GM19452 (cell line): ENCODE results near the gene TNFRSF1A.
"Not testable (repeated sequence)": the region's sequence is repeated elsewhere in the genome, so short reads cannot be mapped to it uniquely, and the experiment has no call there.

Experiments used
- ATAC-seq: cut with Tn5 transposase; IDR thresholded peaks from one replicate; pipeline ENCODE4 v1.9.1; 2021; ENCODE audit not compliant: unreplicated experiment

Gene TNFRSF1A

DNA sequence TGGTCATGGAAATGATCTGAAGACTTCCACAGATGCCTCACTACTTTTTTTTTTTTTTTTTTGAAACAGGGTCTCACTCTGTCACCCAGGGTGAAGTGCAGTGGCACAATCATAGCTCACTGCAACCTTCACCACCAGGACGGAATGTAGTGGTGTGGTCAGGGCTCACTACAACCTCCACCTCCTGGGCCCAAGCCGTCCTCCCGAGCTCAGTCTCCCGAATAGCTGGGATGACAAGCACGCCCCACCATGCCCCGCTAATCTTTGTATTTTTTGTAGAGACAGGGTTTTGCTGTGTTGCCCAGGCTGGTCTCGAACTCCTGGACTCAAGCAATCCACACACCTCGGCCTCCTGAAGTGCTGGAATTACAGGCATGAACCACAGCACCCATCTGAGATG is 3.3 kb downstream of the TNFRSF1A start:
- not testable (repeated sequence) for ATAC-seq

DNA sequence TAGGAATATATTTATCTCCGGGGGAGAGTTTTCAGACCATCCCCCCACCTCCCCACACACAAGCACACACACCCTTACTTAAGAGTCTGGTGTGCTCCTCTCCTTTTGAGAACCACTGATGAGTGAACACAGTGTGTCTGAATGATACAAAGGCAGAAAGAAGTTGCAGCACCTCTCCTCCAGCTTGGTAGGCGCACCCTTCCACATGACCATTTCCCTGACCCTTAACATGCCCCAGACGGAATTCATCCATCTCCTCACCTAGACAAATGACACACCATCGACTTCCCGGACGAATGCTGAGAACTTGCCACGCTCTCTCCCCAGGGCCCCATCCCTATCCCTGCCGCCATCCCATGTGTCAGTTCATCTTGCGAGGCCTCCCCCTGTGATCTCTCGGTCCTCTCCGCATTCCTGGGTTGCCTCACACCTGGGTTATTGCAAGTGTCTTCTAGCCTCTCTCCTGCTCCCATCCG is 3.9 kb downstream of the TNFRSF1A start:
- ATAC-seq: no peak

DNA sequence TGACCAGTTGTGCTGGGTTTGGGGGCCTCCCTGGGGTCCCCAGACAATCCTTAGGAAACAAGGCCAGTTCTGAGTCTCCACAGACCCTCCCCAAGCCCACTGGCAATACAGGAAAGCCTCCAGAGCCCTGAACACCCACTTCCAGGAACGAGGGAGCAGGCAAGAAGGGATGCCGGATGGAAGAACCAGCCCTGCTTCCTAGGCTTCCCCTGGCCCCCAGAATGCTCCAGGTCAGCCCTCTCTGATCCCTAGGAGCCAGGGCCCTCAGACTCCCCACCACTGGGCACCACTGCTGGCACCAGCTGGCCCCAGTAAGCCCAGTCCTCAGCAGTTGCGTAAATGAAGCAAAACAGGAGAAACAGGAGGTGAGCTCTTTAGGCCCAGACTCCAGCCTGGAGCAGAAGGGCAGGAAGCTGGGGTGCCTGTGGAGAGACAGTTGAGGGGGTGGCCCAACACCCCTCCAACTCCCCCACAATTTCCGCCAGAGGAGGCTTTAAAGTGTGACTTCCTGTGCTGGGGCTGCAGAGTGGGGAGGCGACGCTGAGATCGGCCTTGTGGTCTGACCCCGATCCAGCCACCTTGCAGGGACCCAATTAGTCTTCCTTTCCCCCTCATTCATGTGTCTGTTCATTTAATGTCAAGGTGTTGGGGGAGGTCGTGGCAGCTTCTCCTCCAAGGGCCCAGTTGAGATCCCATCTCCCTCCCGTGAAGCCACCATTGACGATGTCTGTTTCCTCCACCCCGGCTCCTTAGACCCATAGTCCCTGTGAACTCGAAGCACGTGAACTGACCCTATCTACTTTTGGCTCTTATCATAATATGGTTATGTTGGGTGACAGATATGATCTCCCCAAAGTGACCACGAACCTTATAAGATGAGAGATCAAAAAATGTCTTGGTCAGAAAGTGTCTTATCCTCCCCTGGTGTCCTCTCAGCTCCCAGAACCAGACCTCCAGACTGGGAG is 4.7 kb downstream of the TNFRSF1A start:
- ATAC-seq: no peak

DNA sequence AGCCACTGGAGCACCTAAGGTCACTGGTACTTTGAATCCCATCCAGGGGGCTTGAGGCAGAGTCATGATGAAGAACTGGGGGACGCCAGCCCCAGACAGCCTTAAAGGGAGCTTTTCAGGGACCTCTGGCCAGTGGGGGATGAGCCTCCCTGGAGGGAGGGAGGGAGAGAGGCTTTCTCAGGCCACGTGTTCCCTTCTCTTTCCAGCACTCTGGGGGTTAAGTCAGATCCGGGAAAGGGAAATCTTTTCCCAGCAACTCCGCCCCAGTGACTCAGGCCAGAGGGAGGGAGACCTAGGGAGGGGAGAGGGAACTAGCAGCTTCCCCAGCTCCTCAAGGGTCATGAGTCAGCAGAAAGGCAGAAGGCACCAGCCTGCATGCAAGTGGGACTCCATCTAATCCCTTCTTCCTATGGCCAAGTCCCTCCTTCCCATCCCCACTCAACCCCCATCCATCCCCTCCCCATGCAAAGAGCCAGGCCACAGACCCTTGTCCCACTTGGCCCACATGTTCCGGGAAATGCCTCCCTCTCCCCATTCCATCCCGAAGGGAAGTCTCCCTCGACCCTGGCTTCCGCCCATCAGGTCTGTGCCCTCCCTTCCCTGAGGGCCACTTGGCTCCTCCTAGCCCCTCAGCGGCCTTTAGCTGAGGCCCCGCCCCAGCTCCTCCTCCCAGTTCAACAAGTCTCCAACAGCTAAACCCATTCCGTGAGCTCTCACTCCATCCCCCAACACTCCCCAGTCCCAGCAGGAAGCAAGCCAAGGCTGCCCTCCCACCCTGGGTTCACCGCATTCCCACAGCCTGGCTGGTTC is 5.6 kb downstream of the TNFRSF1A start:
- peak; percentile 14 for ATAC-seq

DNA sequence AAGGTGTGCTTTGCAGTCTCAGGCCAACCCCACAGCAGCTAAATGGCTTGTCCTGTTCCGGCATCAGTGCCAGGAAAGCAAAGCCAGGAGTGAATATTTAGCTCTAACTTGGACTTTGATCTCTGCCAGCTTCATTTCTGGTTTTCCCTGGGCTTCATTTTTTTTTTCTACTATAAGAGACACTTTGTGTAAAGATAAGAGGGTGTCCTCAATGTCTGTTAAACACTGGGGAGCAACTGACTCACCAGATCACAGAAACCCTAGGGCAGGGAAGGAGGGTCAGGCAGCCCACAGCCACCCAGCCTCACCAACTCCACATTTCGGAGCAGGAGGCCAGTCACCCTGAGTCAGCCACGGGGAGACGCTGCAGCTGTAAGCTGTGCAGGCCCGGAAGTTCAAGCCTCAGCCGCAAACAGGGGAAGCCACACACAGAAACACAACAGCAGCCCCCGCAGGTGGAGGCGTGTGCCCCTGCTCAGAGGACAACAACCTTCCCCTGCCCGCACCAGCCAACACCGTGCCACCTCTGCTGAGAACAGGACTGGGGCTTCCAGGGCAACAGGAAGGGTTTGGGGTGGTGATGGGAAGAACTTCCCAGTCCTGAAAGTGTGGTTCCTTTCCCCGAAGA is 6.3 kb downstream of the TNFRSF1A start:
- ATAC-seq: peak; percentile 69

DNA sequence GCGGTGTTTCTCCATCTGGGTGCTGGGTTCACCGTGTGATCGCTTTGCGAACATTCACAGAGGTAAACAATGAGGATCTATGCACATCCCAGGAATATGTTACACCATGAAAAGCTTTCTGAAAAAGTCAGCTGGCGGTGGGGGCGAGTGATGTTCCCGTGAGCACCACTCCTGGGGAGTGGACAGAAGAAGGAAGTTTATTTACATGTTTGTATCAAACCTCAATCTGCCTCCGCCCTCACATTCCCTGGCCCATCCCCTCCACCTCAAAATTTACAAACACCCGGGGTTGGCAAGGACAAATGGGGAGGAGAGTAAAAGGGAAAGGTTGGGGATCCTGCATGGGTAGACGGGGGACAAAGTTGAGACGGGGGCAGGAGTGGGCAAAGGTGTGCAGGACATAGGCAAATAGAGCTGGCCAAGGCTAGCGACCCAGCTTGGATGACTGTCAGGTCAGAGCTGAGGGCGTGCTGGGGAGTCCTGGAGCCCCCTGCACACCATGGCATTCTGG is 6.9 kb downstream of the TNFRSF1A start:
- no peak for ATAC-seq

DNA sequence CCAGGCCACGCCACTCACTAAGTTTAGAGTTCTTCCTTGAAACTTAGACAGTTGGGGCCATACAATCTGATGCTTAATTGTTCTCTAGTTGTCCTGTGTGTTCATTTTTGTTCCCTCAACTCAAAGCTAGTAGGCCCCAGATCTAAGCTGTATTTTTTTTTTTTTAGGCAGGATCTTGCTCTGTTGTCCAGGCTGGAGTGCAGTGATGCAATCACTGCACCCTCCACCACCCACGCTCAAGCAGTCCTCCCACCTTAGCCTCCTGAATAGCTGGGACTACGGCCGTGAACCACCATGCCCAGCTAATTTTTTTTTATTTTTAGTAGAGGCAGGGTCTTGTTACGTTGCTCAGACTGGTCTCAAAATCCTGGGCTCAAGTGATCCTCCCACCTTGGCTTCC is 7.5 kb downstream of the TNFRSF1A start:
- ATAC-seq: no peak

DNA sequence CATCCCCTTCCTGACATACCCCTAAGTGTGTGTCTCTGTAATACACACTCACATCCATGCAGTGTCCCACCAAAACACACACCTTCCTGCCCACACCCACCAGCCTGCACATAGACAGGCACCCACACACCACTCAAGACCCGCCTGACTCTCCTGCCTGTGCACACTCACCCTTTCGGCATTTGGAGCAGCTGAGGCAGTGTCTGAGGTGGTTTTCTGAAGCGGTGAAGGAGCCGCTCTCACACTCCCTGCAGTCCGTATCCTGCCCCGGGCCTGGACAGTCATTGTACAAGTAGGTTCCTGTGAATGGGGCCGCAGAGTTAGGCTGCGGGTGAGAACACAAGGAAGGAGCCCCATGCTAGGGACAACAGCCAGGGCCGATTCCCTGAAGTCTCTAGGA is 8.3 kb downstream of the TNFRSF1A start:
- ATAC-seq: no peak

DNA sequence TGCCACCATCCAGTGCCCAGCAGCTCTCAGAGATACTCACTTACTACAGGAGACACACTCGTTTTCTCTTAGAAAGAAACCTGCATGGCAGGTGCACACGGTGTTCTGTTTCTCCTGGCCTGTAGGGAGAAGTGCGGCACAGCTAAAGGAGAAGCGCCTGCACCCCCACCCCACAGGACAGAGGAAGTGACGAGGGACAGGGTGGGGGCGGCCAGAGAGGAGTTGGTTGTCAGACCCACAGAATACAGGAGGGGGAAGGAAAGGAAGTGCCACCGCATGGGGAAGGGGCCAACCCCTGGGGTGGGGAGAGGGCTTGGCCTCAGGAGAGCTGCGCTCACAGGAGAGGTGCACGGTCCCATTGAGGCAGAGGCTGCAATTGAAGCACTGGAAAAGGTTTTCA is 8.8 kb downstream of the TNFRSF1A start:
- ATAC-seq: no peak

DNA sequence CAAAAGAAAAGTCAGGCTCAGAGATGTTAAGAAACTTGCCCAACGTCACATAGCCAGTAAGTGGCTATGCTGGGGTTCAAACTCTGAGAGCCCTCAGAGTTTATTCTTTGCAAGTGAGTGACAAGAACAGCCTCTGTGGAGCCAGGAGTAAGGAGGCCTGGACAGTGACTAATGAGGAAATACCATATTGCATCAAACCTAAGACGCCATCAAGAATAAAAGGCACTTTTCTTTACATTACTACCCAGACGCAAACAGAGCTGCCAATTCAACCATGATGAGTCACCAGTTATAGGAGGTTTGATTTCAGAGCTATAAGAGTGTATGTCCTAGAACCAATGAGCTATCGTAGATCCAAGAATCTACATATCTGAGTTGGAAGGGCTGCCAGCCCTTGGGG is 9.4 kb downstream of the TNFRSF1A start:
- no peak for ATAC-seq

DNA sequence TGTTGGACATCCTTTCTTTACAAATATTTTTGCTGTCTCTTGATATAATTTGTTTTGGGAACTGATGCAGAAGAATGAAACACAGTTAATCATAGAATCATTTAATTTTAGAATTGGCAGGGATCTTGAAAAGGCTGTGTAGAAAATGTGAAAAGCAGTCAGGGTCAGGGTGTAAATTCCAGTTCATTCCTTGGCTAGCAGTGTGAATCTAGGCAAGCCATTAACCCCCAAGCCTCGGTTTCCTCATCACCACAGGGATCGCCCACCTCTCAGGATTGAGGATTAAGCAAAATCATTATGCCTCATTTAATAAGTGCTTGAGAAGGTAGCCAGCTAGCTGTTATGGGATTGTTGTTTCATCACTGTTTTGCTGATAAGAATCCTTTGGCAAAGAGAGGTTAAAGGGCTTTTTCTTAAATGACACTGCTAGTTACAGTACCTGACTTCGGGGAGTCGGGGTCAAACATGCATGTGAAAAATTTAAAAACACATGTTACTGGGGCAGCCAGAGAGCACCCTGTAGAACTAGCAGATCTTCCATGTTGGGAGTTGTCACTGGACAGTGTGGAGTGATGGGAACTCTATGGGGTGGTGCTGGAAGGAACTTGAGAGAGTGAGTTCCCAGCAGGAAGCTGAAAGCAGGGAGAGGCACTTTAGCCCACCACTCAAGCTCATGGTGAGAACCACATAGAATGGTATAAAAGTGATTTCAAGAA is 10.7 kb downstream of the TNFRSF1A start:
- no peak for ATAC-seq

DNA sequence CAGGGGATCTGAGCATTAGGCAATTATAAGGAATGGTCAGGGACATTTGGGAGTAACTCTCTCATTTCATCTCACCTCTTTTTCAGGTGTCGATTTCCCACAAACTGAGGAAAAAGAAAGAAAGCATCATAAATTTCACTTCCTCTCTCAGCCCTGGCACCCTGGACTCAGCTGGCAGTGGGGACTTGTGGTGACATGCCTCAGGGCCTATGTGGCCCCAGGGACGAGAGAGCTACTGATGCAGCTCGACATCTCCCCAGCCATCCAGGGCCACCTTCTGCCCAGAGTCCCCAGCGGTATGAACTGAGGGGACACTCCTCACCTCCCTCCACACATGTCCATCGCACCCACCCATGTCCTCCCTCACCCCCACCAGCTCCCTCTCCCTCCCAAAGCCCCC is 11.7 kb downstream of the TNFRSF1A start:
- ATAC-seq: peak; percentile 74

DNA sequence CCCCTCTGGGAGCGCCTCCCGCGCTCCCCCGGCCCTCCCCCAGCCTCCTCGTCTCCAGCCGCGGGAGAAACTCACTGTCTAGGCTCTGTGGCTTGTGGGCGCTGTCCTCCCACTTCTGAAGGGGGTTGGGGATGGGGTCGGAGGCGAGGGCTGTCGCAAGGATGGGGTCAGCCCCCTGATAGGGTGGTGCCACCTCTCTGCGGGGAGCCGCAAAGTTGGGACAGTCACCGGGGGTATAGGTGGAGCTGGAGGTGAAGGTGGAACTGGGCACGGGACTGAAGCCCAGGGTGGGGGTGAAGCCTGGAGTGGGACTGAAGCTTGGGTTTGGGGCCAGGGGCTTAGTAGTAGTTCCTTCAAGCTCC is 12.2 kb downstream of the TNFRSF1A start:
- no peak for ATAC-seq

DNA sequence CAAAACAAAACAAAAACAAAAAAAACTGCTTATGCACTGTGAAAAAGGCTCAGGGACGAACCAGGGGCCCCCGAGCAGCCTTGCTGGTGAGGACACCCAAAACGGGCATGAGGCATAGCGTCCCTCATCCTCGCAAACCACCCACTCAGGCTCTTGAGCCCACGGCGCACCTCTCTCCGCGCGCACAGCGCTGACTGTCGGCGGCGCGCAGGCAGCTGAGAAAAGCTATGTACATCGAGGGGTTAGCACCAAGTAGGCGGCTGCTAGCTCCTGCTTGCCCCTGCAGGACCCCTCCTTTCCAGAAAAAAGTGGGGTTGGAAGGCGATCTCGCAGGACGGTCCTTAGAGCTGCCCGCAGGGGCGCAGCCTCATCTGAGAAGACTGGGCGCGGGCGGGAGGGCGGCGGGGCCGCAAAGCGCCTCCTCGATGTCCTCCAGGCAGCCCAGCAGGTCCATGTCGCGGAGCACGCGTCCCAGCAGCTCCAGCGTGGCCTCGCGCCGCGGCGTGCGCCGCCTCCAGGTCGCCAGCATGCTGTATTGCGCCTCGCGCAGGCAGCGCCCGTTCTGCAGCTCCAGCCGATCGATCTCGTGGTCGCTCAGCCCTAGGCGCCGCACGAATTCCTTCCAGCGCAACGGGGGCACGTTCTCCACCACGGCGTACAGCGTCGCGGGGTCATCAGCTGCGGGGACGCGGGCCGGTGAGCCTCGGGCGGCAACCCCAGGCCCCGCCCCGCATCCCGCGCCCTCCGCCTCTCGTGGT is 12.8 kb downstream of the TNFRSF1A start:
- ATAC-seq: no peak

DNA sequence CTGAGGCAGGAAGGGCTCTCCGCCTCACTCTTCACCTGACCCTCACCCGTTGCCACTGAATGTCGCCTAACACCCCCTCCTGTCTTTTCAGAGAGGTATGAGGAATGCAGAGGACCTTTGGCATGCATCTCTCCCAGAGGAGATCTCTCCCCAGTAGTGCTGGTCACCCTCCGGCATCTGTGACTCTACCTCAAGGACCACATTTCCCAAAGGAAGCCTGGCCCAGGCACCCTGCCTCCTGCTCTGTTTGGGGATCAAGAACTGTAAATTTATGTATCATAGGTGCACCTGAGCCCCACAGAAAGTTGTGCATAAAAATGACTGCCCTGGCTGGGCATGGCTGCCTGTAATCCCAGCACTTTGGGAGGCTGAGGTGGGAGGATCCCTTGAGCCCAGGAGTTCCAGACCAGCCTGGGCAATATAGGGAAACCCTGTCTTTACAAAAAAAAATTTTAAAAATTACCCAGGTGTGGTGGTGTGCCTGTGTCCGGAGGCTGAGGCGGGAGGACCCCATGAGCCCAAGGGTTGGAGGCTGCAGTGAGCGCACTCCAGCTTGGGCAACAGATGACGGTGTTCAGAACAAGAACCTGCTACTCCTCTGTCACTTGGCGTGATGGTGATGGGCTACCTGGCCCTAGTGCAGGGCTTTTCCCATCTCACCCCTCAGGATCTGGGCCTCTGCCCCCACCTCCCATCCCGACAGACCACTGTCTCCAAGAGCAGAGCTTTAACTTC is 13.7 kb downstream of the TNFRSF1A start:
- ATAC-seq: no peak

DNA sequence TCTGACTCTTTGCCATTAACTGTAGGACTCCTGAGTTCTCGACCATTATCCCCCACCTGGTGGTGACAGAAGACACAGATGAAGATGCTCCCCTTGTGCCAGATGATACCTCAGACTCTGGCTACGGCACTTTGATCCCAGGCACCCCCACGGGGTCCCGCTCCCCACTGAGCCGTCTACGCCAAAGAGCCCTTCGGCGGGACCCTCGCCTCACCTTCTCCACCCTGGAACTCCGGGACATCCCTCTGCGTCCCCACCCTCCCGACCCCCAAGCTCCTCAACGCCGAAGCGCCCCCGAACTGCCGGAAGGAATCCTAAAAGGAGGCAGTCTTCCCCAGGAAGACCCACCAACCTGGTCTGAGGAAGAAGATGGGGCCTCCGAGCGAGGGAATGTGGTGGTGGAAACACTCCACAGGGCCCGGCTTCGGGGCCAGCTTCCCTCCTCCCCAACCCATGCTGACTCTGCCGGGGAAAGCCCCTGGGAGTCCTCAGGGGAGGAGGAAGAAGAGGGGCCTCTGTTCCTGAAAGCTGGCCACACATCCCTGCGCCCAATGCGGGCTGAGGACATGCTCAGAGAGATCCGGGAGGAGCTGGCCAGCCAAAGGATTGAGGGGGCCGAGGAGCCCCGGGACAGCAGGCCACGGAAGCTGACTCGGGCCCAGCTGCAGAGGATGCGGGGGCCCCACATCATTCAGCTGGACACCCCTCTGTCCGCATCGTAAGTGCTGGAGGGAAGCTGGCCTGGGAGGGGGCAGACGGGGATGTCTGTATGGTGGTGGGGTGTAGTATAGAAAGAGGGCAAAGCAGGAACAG is 14.4 kb downstream of the TNFRSF1A start:
- ATAC-seq: no peak

DNA sequence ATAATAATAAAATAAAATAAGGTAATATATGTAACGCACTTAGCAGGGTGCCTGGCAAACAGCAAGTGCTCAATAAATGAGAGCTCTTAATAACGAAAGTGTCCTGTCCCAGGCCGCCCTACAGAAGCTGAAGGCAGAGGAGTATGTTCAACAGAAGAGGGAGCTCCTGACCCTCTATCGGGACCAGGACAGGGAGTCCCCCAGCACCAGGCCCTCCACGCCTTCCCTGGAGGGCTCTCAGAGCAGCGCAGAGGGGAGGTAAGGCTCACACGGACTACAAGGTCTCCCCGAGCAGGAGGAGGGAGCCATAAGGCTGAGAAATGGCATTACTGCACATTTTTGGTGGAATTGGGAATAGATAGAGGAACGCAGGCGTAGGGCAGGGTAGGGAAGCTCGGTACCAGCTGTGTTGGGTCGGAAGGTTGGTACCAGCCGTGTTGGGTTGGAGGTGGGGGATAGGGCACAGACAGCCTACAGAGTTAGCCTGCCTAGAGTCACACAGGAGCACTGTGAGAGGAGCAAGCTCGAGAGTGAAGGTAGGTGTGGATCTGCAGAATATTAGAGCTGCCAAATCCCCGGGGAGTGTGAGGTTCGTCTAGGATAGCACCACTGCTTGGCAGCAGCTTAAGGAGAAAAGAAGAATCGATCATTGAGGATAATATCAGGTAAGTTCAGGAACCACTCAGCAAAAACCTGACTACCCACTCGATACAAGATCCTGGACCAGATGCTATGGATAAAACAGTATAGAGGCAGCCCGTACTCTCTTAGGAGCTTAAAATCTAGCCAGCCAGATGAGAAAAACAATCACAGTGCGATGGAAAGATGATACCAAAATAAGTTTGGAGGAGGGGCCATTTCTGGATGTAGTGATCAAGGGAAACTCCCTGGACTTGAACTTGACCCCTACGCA is 15.3 kb downstream of the TNFRSF1A start:
- ATAC-seq: no peak
